ENCODE measurements around the gene SMIM23.
"Not testable (repeated sequence)": the region's sequence is repeated elsewhere in the genome, so short reads cannot be mapped to it uniquely, and the experiment has no call there.

Gene SMIM23

GRCh38 chr5:171776770-171777759 is 8.6 kb upstream of the SMIM23 start:
- H3K9ac ChIP-seq (ENCODE audit: low read length) = no peak overlapping the region
- H3K4me3 ChIP-seq (ENCODE audit: low read length) = no peak overlapping the region
- H3K9me2 ChIP-seq (replicated peaks; ENCODE audit: insufficient read depth, low read length) = no peaks in the 10 kb centered on the region
- H3K4me1 ChIP-seq (ENCODE audit: low read length) = no peaks in the 10 kb centered on the region
- no peak overlapping the region for H3K4me2 ChIP-seq (ENCODE audit: low read depth, low read length)
- no peak overlapping the region for H3K27ac ChIP-seq (ENCODE audit: low read length)
- no peaks in the 10 kb centered on the region for H3K79me2 ChIP-seq (ENCODE audit: low read length)
- H3K9me3 ChIP-seq (replicated peaks; ENCODE audit: insufficient read depth, low read length) = no peaks in the 10 kb centered on the region
- no peak for TF ChIP-seq EZH2 (optimal IDR thresholded peaks at IDR 0.05; ENCODE audit: low read depth, low read length)
- no peak for TF ChIP-seq EZH2phosphoT487 (IDR thresholded peaks at IDR 0.05; ENCODE audit: low read length)
- no peak for TF ChIP-seq CTCF (IDR thresholded peaks at IDR 0.05; ENCODE audit: low read length)
- no peaks in the 10 kb centered on the region for H3K36me3 ChIP-seq (replicated peaks; ENCODE audit: insufficient read depth, low read length)
- H4K20me1 ChIP-seq (ENCODE audit: insufficient read depth, low read length) = no peaks in the 10 kb centered on the region
- no peaks in the 10 kb centered on the region for H3K27me3 ChIP-seq (replicated peaks; ENCODE audit: insufficient read depth, low read length)
- H3F3A ChIP-seq (ENCODE audit: insufficient read depth, low read length) = no peaks in the 10 kb centered on the region
- no peak for DNase-seq
- H2AFZ ChIP-seq (ENCODE audit: low read length) = no peak overlapping the region

DNA sequence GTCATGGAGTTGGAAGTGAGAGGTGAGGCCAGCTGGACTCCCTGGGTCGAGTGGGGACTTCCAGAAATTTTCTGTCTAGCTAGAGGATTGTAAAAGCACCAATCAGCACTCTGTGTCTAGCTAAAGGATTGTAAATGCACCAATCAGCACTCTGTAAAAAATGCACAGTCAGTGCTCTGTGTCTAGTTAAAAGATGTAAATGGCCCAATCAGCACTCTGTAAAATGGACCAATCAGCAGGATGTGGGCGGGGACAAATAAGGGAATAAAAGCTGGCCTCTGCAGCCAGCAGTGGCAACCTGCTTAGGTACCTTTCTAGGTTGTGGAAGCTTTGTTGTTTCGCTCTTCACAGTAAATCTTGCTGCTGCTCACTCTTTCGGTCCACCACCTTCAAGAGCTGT is 3.9 kb upstream of the SMIM23 start:
- not testable (repeated sequence) for H3K27ac ChIP-seq (ENCODE audit: low read length); H3K4me3 ChIP-seq (ENCODE audit: low read length); H3K9ac ChIP-seq (ENCODE audit: low read length); H3F3A ChIP-seq (ENCODE audit: insufficient read depth, low read length); H3K79me2 ChIP-seq (ENCODE audit: low read length); H3K9me3 ChIP-seq (replicated peaks; ENCODE audit: insufficient read depth, low read length); H4K20me1 ChIP-seq (ENCODE audit: insufficient read depth, low read length); H3K27me3 ChIP-seq (replicated peaks; ENCODE audit: insufficient read depth, low read length); H3K9me2 ChIP-seq (replicated peaks; ENCODE audit: insufficient read depth, low read length); H3K4me2 ChIP-seq (ENCODE audit: low read depth, low read length); H3K36me3 ChIP-seq (replicated peaks; ENCODE audit: insufficient read depth, low read length); H2AFZ ChIP-seq (ENCODE audit: low read length); H3K4me1 ChIP-seq (ENCODE audit: low read length); DNase-seq

DNA sequence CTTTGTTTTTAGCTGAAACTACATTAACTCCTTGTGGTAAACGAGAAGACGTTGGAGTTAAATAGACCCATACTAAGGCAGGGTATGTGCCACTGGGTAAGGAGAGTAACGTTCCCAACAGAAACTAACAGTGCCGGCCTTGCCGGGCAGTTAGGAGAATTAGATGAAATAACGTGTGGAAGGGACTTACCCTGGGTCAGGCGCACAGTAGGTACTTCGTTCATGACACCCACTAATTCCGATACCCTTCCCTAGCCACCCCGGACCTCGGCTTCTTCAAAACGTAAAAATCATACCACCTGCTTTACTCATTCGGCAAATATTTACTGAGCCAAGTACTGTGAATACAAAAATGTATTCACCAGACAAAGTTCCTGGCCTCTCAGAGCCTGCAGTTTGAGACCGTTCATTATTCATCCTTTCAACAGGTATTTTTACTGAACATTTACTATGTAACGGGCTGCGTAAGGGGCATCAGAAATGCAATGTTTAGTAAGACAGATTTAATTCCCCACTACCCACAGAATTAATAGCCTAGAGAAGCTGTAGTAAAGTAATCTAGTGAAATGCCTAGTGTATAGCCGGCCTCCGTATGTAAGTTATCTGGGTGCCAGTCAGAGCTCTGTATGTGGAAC is 3.2 kb upstream of the SMIM23 start:
- H3K4me2 ChIP-seq (ENCODE audit: low read depth, low read length) = no peak overlapping the region
- no peak overlapping the region for H3K9ac ChIP-seq (ENCODE audit: low read length)
- H3K9me2 ChIP-seq (replicated peaks; ENCODE audit: insufficient read depth, low read length) = no peaks in the 10 kb centered on the region
- no peaks in the 10 kb centered on the region for H3K79me2 ChIP-seq (ENCODE audit: low read length)
- no peaks in the 10 kb centered on the region for H3K27me3 ChIP-seq (replicated peaks; ENCODE audit: insufficient read depth, low read length)
- no peak overlapping the region for H2AFZ ChIP-seq (ENCODE audit: low read length)
- H3K4me3 ChIP-seq (ENCODE audit: low read length) = no peak overlapping the region
- no peaks in the 10 kb centered on the region for H3K9me3 ChIP-seq (replicated peaks; ENCODE audit: insufficient read depth, low read length)
- DNase-seq = no peak
- H3K36me3 ChIP-seq (replicated peaks; ENCODE audit: insufficient read depth, low read length) = no peaks in the 10 kb centered on the region
- H3F3A ChIP-seq (ENCODE audit: insufficient read depth, low read length) = no peaks in the 10 kb centered on the region
- H3K27ac ChIP-seq (ENCODE audit: low read length) = no peak overlapping the region
- no peaks in the 10 kb centered on the region for H3K4me1 ChIP-seq (ENCODE audit: low read length)
- TF ChIP-seq EZH2 (optimal IDR thresholded peaks at IDR 0.05; ENCODE audit: low read depth, low read length) (no peak), EZH2phosphoT487 (IDR thresholded peaks at IDR 0.05; ENCODE audit: low read length) (no peak), CTCF (IDR thresholded peaks at IDR 0.05; ENCODE audit: low read length) (no peak)
- H4K20me1 ChIP-seq (ENCODE audit: insufficient read depth, low read length) = no peaks in the 10 kb centered on the region

DNA sequence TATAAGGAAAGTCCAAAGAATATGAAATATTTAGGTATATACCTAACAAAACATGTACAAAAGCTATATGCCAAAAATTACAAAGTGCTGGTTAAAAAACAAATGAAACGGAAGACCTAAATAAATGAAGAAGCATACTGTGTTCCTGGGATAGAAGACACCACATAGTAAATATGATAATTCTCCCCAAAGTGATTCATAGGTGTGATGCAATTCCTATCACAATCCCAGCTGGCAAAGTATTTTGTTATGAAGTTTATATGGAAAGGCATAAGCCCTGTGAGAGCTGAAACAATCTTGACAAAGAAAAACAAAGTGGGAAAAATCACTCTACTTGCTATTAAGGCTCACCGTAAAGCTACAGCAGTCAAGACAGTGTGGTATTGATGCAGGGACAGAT is 2.6 kb upstream of the SMIM23 start:
- no peak overlapping the region for H3K4me3 ChIP-seq (ENCODE audit: low read length)
- DNase-seq = no peak
- H3K9ac ChIP-seq (ENCODE audit: low read length) = no peak overlapping the region
- no peaks in the 10 kb centered on the region for H3K9me3 ChIP-seq (replicated peaks; ENCODE audit: insufficient read depth, low read length)
- TF ChIP-seq CTCF (IDR thresholded peaks at IDR 0.05; ENCODE audit: low read length) = no peak
- TF ChIP-seq EZH2phosphoT487 (IDR thresholded peaks at IDR 0.05; ENCODE audit: low read length) = no peak
- TF ChIP-seq EZH2 (optimal IDR thresholded peaks at IDR 0.05; ENCODE audit: low read depth, low read length) = no peak
- H2AFZ ChIP-seq (ENCODE audit: low read length) = no peak overlapping the region
- H4K20me1 ChIP-seq (ENCODE audit: insufficient read depth, low read length) = no peaks in the 10 kb centered on the region
- no peaks in the 10 kb centered on the region for H3K4me1 ChIP-seq (ENCODE audit: low read length)
- no peaks in the 10 kb centered on the region for H3K27me3 ChIP-seq (replicated peaks; ENCODE audit: insufficient read depth, low read length)
- no peaks in the 10 kb centered on the region for H3K9me2 ChIP-seq (replicated peaks; ENCODE audit: insufficient read depth, low read length)
- H3K4me2 ChIP-seq (ENCODE audit: low read depth, low read length) = no peak overlapping the region
- no peaks in the 10 kb centered on the region for H3F3A ChIP-seq (ENCODE audit: insufficient read depth, low read length)
- H3K27ac ChIP-seq (ENCODE audit: low read length) = no peak overlapping the region
- no peaks in the 10 kb centered on the region for H3K36me3 ChIP-seq (replicated peaks; ENCODE audit: insufficient read depth, low read length)
- no peaks in the 10 kb centered on the region for H3K79me2 ChIP-seq (ENCODE audit: low read length)
